Measurements from ENCODE around the gene CCDC149.

The CCDC149 gene

DNA sequence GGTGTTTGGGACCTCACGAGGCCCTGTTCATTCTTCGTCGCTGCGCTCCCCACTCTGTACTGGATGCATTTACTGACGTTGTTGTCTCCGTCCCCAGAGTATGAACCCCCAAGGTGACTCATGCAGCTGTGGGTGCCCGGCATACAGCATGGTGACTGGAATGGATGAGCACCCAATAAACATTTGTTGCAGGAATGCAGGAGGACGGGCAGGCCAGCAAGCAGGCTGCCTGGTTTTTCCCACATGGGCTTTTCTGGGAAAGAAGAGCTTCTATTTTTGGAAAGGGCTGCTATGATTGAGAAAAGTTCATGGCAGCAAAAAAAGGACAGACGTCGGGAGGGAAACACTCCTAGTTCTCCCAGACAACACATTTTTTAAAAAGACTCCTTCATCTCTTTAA lies 118.4 kb downstream of the CCDC149 start:
- H4K12ac ChIP-seq (ENCODE audit: low read depth, low read length): no peak overlapping the region
- WGBS (ENCODE audit: extremely low coverage, insufficient coverage, insufficient read length): no CpG with 5 or more reads among the region's 10 CpGs
- DNase-seq: peak; percentile 71 to 81

DNA sequence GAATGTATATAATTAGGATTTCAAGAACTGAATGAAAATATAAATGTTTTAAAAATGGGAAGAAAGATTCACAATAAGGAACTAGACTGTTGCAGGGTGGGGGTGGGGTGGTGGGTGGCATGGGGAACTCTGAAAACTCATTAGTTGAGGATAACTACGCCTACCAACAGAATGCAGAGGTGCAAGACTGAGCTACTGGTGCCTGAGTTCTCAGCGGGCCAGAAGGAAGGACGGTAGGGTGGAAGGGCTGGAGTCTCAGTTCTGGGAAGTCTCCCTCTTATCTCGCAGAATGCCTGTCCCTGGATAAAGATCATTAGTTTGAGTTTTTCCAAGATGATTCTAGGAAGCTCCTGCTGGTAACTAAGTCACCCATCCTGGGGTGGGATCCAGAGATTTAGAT lies 118.8 kb downstream of the CCDC149 start:
- Histone ChIP-seq H2AFZ (ENCODE audit: insufficient read depth, low read length, poor library complexity) (no peak overlapping the region), H3K27me3 (ENCODE audit: insufficient read depth, low read length) (peaks cover 6% of the 10 kb centered on the region), H3K4ac (ENCODE audit: low read depth, low read length) (no peak overlapping the region), H3K4me2 (ENCODE audit: low read length) (no peak overlapping the region), H3K4me3 (ENCODE audit: low read depth, low read length) (no peak overlapping the region), H3K36me3 (ENCODE audit: control insufficient read depth in 1 of 2, insufficient read depth in 2 of 2, low read length in 2 of 2) (no peaks in the 10 kb centered on the region), H2AK5ac (ENCODE audit: low read length) (no peak overlapping the region), H4K8ac (ENCODE audit: low read depth, low read length) (no peak overlapping the region), H3K79me1 (ENCODE audit: low read length) (no peaks in the 10 kb centered on the region), H4K91ac (ENCODE audit: low read depth, low read length) (no peak overlapping the region), H4K12ac (ENCODE audit: low read depth, low read length) (no peak overlapping the region), H3K23ac (ENCODE audit: low read length) (no peak overlapping the region), H3K9me3 (ENCODE audit: insufficient read depth, low read depth, low read length) (no peaks in the 10 kb centered on the region), H3K14ac (ENCODE audit: low read length) (no peak overlapping the region), H3K18ac (ENCODE audit: low read length) (no peak overlapping the region), H2BK12ac (ENCODE audit: low read length) (no peak overlapping the region), H3K4me1 (ENCODE audit: control insufficient read depth in 1 of 2, insufficient read depth in 2 of 2, low read length in 2 of 2) (peaks cover 5 to 12% of the 10 kb centered on the region in 2 experiments), H3K79me2 (ENCODE audit: control insufficient read depth, insufficient read depth, low read length, poor library complexity) (no peaks in the 10 kb centered on the region), H3K27ac (ENCODE audit: low read depth, low read length) (no peak overlapping the region), H3K9ac (ENCODE audit: low read length) (no peak overlapping the region), H2BK120ac (ENCODE audit: insufficient read depth, low read length, poor library complexity) (no peak overlapping the region), H2BK5ac (ENCODE audit: low read depth, low read length, poor library complexity) (no peak overlapping the region)
- DNase-seq: peak; percentile 82
- no CpG with 5 or more reads among the region's 4 CpGs for WGBS (ENCODE audit: extremely low coverage, insufficient coverage, insufficient read length)

More for the DNA sequence above, 118.4 kb downstream of the CCDC149 start:
- Histone ChIP-seq H2BK12ac (ENCODE audit: low read length) (no peak overlapping the region), H3K18ac (ENCODE audit: low read length) (no peak overlapping the region), H2BK120ac (ENCODE audit: insufficient read depth, low read length, poor library complexity) (no peak overlapping the region), H3K4me2 (ENCODE audit: low read length) (no peak overlapping the region), H2AK5ac (ENCODE audit: low read length) (no peak overlapping the region), H3K79me2 (ENCODE audit: control insufficient read depth, insufficient read depth, low read length, poor library complexity) (no peaks in the 10 kb centered on the region), H3K9me3 (ENCODE audit: insufficient read depth, low read depth, low read length) (peaks cover 3% of the 10 kb centered on the region), H2BK5ac (ENCODE audit: low read depth, low read length, poor library complexity) (no peak overlapping the region), H3K27ac (ENCODE audit: low read depth, low read length) (no peak overlapping the region), H3K4me3 (ENCODE audit: low read depth, low read length) (no peak overlapping the region), H4K8ac (ENCODE audit: low read depth, low read length) (no peak overlapping the region), H3K36me3 (ENCODE audit: control insufficient read depth in 1 of 2, insufficient read depth in 2 of 2, low read length in 2 of 2) (no peaks in the 10 kb centered on the region), H3K79me1 (ENCODE audit: low read length) (no peaks in the 10 kb centered on the region), H3K4ac (ENCODE audit: low read depth, low read length) (no peak overlapping the region), H3K14ac (ENCODE audit: low read length) (no peak overlapping the region), H3K27me3 (ENCODE audit: insufficient read depth, low read length) (peaks cover 11% of the 10 kb centered on the region), H3K23ac (ENCODE audit: low read length) (no peak overlapping the region), H4K91ac (ENCODE audit: low read depth, low read length) (no peak overlapping the region), H3K9ac (ENCODE audit: low read length) (no peak overlapping the region), H2AFZ (ENCODE audit: insufficient read depth, low read length, poor library complexity) (no peak overlapping the region), H3K4me1 (ENCODE audit: control insufficient read depth in 1 of 2, insufficient read depth in 2 of 2, low read length in 2 of 2) (peaks cover 5 to 12% of the 10 kb centered on the region in 2 experiments)

DNA sequence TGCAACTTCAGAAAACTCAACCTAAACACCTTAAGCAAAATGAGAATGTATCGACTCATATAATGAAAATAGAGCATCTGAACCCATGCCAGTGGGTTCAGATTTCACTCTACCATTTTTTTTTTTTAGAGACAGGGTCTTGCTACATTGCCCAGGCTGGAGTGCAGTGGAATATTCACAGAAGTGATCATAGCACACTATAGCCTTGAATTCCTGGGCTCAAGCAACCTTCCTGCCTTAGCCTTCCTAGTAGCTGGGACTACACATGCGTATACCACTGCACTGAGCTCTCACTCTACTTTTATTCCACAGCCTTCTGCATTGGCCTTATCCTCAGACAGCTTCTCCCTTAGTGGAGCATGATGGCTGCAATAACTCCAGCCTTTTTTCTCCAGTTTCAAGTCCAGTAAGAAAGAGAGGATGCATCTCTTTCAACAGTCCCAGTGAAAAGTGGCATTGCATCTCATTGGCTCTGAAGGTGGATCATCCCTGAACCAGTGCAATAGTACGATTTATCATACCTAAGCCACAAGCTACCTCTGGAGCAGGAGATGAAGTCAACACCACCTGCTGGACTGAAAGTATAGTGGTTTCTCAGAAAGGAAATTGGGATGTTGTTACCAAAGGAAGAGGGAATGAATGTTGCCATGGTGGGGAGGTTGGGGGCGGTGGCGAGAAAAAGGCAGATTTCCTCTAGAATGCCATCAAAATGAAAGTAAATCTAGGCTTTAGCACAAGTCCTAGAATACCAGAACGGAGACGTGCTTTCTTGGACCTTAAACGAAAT lies 119.4 kb downstream of the CCDC149 start:
- no peak overlapping the region for H3K27ac ChIP-seq (ENCODE audit: low read depth, low read length)
- no peak overlapping the region for H3K23ac ChIP-seq (ENCODE audit: low read length)
- H2BK5ac ChIP-seq (ENCODE audit: low read depth, low read length, poor library complexity): no peak overlapping the region
- H2BK12ac ChIP-seq (ENCODE audit: low read length): no peak overlapping the region
- no peak overlapping the region for H3K4me2 ChIP-seq (ENCODE audit: low read length)
- H3K18ac ChIP-seq (ENCODE audit: low read length): no peak overlapping the region
- no CpG with 5 or more reads among the region's 8 CpGs for WGBS (ENCODE audit: extremely low coverage, insufficient coverage, insufficient read length)
- H4K91ac ChIP-seq (ENCODE audit: low read depth, low read length): no peak overlapping the region
- DNase-seq: peak; percentile 30 to 63
- no peak overlapping the region for H3K4me3 ChIP-seq (ENCODE audit: low read depth, low read length)
- no peak overlapping the region for H2BK120ac ChIP-seq (ENCODE audit: insufficient read depth, low read length, poor library complexity)
- H3K36me3 ChIP-seq (ENCODE audit: control insufficient read depth in 1 of 2, insufficient read depth in 2 of 2, low read length in 2 of 2): no peaks in the 10 kb centered on the region
- no peak overlapping the region for H4K8ac ChIP-seq (ENCODE audit: low read depth, low read length)
- H4K12ac ChIP-seq (ENCODE audit: low read depth, low read length): no peak overlapping the region
- peaks cover 5 to 12% of the 10 kb centered on the region in 2 experiments for H3K4me1 ChIP-seq (ENCODE audit: control insufficient read depth in 1 of 2, insufficient read depth in 2 of 2, low read length in 2 of 2)
- H3K79me2 ChIP-seq (ENCODE audit: control insufficient read depth, insufficient read depth, low read length, poor library complexity): no peaks in the 10 kb centered on the region
- no peaks in the 10 kb centered on the region for H3K9me3 ChIP-seq (ENCODE audit: insufficient read depth, low read depth, low read length)
- no peak overlapping the region for H3K14ac ChIP-seq (ENCODE audit: low read length)
- peaks cover under 1% of the 10 kb centered on the region for H3K27me3 ChIP-seq (ENCODE audit: insufficient read depth, low read length)
- no peaks in the 10 kb centered on the region for H3K79me1 ChIP-seq (ENCODE audit: low read length)
- H2AFZ ChIP-seq (ENCODE audit: insufficient read depth, low read length, poor library complexity): no peak overlapping the region
- no peak overlapping the region for H2AK5ac ChIP-seq (ENCODE audit: low read length)
- no peak overlapping the region for H3K9ac ChIP-seq (ENCODE audit: low read length)
- H3K4ac ChIP-seq (ENCODE audit: low read depth, low read length): no peak overlapping the region

GRCh38 chr4:24792552-24792951 lies 120.3 kb downstream of the CCDC149 start:
- H3K9me3 ChIP-seq (ENCODE audit: insufficient read depth, low read depth, low read length): no peaks in the 10 kb centered on the region
- H4K8ac ChIP-seq (ENCODE audit: low read depth, low read length): no peak overlapping the region
- no peak overlapping the region for H2AFZ ChIP-seq (ENCODE audit: insufficient read depth, low read length, poor library complexity)
- H3K18ac ChIP-seq (ENCODE audit: low read length): no peak overlapping the region
- H3K4ac ChIP-seq (ENCODE audit: low read depth, low read length): no peak overlapping the region
- no peak overlapping the region for H3K27ac ChIP-seq (ENCODE audit: low read depth, low read length)
- no peak overlapping the region for H2AK5ac ChIP-seq (ENCODE audit: low read length)
- no peak overlapping the region for H3K4me2 ChIP-seq (ENCODE audit: low read length)
- H3K4me3 ChIP-seq (ENCODE audit: low read depth, low read length): no peak overlapping the region
- WGBS (ENCODE audit: extremely low coverage, insufficient coverage, insufficient read length): no CpG with 5 or more reads among the region's 4 CpGs
- H3K79me1 ChIP-seq (ENCODE audit: low read length): no peaks in the 10 kb centered on the region
- no peak overlapping the region for H3K23ac ChIP-seq (ENCODE audit: low read length)
- H3K79me2 ChIP-seq (ENCODE audit: control insufficient read depth, insufficient read depth, low read length, poor library complexity): no peaks in the 10 kb centered on the region
- no peak overlapping the region for H3K14ac ChIP-seq (ENCODE audit: low read length)
- no peak overlapping the region for H2BK12ac ChIP-seq (ENCODE audit: low read length)
- H3K36me3 ChIP-seq (ENCODE audit: control insufficient read depth in 1 of 2, insufficient read depth in 2 of 2, low read length in 2 of 2): no peaks in the 10 kb centered on the region
- no peak overlapping the region for H3K9ac ChIP-seq (ENCODE audit: low read length)
- no peaks in the 10 kb centered on the region for H3K27me3 ChIP-seq (ENCODE audit: insufficient read depth, low read length)
- no peak overlapping the region for H4K12ac ChIP-seq (ENCODE audit: low read depth, low read length)
- H3K4me1 ChIP-seq (ENCODE audit: control insufficient read depth in 1 of 2, insufficient read depth in 2 of 2, low read length in 2 of 2): peaks cover 5 to 12% of the 10 kb centered on the region in 2 experiments
- no peak overlapping the region for H4K91ac ChIP-seq (ENCODE audit: low read depth, low read length)
- no peak overlapping the region for H2BK5ac ChIP-seq (ENCODE audit: low read depth, low read length, poor library complexity)
- DNase-seq: no peak
- no peak overlapping the region for H2BK120ac ChIP-seq (ENCODE audit: insufficient read depth, low read length, poor library complexity)
